Measurements from ENCODE around the gene AGMO.

Gene AGMO

DNA sequence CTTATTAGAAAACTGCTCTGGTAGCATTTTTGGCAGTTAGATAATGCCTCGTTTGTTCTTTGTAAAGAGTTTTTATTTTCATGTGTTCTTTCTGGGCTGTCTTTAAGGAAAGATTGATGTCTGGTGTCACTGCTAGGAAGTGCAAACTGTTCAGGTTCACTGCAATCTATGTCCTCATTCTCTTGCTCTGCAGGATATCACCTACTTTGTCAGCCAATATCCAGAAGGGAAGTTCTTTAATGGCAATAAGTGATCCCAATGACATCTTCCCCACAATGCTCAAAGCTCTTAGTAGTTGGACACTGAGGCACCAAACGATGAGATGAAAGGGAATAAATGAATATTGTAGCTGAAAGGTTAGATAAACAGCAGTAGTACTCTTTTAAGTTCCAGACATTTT, 115.1 kb downstream of the AGMO start:
- no peak for DNase-seq

DNA sequence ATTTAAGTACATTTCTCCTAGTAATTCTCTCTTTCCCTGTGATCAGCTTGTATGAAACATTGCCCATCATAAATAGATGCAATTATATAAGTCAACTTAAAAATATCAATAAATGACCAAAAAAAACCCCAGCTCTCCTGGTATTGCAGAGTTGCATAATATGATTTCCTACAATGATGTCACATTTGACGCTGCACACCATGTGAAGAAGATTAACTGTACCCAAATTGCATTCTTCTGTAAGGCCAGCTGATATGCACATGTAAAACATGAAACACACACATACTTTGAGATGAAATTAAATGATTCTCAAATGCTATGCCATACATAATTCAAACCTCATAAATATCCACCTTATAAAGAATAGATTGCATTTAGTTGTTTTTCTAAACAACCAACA, 115.5 kb downstream of the AGMO start:
- no peak for DNase-seq

DNA sequence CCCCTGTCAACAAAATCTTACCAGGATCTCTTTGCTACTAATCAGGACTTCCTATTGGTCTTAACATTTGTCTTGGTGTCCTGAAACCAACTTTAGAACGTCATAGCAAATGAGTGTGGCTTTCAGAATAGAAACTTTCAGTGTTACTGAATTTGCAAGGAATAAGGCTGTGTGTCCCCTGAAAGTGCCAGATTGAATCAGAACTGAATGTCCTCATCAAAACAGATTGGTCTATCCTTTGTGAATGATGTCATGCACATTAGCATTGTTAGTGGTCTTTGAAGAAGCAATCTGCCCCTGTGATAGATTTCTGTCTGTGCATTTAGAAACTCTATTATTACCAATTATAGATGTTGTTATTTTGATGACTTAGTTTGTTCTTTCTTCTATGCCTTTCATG, 119.9 kb downstream of the AGMO start:
- DNase-seq: no peak

DNA sequence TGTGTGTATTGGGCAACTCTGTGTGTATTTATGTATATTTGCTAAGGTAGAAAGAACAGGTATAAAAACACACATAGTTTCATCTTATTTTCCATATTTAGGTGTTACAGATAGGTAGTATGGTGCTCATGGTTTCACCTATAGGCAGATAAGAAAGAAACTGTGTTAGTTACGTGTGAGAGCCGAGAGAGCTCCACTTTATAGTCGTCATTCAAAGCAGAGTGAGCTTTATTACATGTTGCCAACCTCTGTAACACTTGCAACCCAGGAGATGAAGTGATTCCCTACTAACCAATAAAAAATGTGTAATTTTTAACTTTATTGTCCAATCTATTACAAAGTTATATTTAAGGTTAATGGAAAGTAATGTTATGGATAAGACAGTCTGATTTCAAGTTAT, 121.3 kb downstream of the AGMO start:
- DNase-seq: no peak

DNA sequence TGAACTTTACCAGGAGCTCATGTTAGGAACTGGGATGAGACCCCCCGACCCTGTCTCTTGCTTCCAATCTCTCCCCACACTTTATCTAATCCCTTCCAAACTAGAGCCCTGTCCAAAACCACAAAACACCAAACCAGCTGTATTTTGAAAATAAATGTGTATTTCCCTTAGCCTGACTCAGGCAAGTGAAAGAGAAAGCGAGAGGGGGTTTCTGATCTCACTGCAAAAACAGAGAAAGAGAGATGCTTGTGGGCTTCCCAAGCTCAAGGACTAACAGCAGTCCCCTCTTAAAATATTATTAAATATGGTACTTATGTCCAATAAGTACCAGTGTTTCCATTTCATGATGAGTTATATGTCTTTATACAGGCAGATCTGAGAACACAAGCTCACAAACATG, 122.0 kb downstream of the AGMO start:
- no peak for DNase-seq

DNA sequence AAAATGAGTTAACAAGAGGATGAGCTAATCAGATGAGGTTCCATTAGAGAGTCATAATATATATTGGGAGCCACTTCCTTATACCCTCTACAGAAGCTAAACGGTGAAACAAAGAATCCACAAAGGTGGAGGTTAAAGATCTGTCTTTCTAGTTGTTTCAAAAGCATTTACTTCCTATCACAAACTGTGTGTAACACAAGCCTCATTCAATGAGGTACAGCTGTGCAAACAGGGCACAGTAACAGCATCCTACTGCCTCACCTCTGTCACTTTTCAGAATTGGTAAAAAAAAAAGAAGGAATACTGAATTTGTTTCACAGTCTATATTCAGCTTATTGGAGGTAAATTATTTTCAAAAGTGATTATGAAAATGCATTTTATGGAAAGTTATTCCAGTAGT, 128.7 kb downstream of the AGMO start:
- no peak for DNase-seq

DNA sequence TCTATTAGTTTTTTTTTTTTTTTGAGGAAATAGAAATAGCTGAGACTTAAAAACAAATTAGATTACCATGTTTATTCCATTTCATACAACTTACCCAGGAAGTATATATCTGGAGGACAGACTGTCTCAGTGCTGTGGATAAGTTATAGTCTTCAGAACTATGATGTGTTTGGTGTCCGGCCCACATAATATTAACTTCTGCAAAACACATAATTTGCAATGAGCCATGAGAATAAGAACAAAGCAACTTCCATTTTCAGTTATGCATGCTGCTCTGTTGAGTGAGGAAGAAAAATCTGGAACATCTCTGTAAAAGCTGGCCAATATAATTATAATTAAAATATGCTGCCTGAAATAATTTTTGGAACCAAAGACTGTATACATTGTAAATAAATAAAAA, 130.9 kb downstream of the AGMO start:
- DNase-seq: no peak

DNA sequence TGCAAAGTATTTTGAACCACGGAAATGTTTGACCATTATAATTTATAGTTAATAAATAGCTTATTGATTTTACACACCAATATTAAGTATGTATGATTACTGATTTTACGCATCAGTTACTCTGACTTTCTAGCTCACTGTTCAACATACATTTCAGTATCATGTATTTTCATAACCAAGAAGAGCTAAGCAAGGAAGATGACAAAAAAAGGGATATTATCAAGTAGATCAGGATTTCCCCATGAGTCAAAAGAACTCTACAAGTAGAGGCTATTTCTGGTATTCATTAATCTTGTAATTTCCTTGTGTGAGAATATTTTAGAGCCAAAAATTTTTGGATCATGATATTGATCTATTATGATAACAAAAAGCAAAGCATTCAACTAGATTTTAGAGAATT, 131.6 kb downstream of the AGMO start:
- no peak for DNase-seq

DNA sequence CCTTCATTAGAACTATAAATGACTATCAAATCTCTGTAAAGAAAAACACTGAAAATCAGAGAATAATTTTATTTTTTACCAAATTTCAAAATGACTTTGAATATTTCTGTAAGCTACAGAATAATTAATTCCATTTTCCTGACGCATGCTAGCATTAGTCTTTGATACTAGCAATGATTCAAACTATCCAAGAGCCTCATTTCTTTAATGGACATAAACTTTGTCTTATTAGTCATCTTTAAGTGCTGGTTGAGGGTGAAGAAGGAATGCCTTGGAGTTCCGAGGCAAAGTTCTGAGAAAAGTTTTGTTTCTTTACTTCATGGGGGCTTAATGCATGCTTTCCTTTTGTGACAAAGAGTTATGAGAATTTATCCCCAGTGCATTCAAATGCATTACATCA, 137.3 kb downstream of the AGMO start:
- no peak for DNase-seq

DNA sequence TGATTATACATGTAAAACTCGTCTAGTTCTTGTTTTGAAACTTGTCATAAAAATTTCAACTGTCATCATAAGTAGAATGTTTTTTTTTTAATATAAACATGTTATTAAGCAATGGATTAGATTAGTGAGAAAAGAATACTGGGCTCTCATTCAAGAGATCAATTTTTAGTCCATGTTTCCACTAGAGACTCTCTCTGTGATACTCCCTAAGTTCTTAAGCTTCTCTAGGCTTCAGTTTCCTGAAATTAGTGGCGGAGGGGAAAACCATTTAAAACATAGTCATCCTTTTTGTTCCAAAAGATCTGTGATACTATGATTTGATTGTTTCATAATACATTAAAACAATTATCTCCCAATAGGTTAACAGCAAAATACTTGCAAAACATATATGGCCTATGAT, 142.2 kb downstream of the AGMO start:
- no peak for DNase-seq

DNA sequence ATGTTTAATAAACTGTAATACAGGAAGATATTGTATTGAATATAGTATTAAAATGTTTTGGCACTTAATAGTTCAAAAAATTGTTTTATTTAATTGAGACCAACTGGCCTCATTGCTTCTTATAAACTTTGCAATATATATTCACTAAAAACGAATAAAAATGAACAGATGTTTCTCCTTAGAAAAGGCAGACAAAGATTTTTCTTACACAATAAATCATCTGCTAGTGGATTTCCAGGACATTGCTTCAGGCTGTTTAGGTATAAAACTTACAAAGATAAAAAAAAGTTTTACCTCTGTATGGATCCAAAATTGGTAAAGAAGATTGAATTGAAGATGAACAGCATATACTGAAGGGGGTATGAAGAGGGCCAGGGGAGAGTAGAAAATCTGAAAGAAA, 143.6 kb downstream of the AGMO start:
- DNase-seq: no peak

DNA sequence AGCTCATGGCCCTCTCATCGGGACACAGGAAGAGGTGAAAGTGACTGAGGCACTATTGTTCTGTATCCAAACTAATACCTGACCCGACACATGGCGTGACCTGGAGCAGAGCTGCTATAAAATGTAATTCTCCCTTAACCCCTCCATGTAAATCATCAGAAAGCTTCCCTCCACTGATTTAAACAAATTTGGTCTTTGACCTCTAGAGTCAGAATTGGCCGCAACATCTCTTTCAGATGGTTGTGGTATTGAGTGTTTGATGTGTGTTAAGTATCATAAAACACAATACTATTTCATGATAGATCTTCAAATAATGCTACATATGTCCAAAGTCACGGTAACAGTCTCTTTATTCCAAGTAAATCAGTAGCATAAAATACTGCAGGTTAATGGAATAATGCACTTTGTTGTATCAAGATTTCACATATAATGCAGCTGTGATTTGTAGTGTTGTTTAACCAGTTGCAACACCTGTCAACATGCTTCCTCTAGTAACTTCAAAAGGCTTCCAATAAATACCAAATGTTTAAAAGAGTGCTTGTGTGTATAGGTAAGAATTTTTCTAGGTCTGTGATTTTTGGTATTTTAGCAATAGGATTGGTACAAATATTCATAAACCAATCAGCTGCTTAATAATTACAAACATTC, 144.3 kb downstream of the AGMO start:
- DNase-seq: no peak

DNA sequence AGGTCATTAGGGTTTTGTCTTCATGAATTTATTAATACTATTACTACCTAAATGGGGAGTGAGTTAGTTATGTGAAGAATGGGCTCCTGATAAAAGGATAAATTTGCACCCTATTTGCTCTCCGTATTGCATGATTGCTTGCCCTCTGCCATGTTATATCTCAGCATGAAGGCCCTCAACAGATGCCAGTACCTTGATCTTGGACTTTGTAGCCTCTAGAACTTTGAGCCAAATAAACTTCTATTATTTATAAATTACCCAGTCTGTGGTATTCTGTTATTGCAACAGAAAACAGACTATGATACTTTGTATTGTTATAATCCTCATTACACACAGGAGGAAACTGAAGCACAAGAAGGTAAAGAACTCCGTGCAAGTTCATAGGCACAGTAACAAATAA, 150.8 kb downstream of the AGMO start:
- no peak for DNase-seq

DNA sequence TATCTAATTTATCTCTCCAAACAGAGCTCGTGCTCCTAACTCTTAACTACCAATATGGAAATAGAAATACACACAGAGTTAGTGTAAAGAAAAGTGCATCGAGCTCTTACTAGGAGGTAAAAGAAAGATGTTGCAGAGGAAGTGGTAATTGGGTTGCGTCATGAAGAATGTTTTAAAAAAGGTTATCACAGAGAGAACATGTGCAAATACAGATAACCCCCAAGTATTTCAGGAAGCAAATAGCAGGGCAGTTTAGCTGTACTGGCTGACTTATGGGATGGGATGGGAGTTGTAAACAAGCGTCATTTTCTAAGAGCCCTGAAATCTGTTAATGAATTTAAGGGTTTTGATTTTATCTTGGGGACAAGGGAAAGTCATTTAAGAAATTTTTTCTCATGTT, 153.9 kb downstream of the AGMO start:
- no peak for DNase-seq

DNA sequence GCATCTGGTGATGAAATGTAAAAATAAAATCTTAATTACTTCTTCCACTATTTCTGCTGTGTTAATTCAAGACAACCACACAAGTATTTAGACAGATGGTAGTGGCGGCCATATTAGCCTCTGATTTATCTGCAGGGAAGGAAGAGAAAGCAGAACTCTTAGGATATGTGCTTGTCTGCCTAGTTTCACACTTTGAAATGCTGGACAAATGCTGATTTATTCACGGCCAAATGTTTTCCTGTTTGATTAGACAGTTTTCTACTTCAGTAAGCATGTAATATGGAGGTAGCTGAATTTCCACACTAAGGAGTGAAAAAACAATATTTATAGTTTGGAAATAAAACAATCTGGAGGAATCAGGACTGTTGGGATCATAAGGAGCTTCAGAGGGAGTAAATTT, 158.1 kb downstream of the AGMO start:
- DNase-seq: no peak

DNA sequence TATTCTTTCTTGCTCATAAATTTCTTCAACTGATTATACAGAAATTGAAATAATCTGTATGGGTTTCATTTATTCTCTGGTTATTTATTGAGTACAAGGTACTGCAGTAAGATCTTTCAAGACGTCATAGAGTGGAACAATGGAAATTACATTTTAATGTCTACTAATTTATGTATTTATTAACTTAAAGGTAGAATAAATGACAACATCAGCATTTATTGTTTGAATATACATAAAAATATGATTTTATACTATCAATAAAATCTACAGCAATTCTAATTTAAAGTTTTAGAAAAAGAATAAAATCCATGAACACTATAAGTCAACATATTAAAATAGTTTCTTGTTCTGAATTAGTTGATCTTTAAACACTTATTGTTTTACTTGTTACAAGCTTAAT, 158.5 kb downstream of the AGMO start:
- DNase-seq: no peak

DNA sequence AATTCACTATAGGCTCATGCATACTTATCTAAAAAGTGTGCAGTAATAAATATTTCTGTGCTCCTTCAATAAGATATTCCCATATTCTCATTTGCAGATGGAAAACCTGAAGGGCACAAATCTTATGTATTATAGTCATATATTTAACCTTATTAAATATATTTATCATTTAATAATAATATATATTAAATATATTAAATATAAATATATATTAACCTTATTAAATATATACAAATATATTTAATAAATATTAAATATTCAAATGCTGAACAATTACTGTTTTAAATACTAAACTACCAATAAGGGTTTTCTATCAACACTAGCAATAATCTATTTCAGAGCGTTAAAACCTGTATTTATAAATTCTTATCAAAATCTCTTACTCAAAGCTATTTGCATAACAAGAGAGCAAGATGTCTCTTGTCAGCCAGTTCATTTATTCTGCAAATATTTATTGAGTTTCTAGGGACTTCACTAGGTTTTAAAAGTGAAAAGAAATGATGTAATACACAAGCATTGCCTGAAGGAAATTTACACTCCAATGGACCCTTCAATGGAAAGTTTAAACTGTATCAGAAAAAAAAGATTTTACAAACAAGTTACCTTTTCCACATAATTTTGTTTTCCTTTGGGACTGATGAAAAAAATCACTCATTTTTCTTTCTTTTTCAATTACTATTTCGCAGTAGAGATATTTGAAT, 159.2 kb downstream of the AGMO start:
- DNase-seq: no peak

DNA sequence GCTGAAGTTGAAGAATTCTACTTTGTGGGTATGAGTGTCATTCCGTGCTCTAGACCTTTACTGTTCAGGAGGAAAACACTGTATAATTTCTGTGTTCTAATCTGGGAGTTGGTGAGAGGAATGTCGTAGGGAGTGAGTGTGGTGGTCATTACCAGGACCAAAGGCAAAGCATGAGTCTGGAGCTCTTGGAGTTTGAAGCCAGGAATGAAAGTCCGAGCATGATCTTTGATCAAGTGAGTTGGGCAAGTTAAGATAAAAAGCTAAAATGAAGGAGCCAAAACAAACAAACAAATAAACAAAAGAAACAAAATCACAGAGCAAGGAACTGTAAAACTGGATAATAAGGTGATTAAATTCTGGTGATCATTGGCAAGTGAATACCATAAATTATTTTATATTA, 161.4 kb downstream of the AGMO start:
- DNase-seq: no peak

DNA sequence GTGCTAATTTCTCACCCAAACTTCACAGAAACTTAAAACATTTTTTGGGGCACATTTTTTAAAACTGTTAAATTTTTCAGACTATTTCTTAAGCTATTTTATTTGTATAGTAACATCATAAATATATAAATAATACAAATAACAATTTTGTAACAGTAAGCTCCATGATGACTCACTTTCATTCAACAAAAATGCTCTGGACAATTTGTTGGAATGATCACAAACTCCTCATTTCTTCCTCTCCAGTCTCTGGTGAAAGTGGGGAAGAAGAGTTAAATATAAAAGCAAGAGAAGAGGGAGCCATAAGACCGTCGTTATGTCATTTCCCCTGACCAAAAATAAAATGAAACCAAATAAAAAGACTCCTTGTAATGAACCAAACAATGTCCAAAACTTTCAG, 162.4 kb downstream of the AGMO start:
- DNase-seq: no peak

DNA sequence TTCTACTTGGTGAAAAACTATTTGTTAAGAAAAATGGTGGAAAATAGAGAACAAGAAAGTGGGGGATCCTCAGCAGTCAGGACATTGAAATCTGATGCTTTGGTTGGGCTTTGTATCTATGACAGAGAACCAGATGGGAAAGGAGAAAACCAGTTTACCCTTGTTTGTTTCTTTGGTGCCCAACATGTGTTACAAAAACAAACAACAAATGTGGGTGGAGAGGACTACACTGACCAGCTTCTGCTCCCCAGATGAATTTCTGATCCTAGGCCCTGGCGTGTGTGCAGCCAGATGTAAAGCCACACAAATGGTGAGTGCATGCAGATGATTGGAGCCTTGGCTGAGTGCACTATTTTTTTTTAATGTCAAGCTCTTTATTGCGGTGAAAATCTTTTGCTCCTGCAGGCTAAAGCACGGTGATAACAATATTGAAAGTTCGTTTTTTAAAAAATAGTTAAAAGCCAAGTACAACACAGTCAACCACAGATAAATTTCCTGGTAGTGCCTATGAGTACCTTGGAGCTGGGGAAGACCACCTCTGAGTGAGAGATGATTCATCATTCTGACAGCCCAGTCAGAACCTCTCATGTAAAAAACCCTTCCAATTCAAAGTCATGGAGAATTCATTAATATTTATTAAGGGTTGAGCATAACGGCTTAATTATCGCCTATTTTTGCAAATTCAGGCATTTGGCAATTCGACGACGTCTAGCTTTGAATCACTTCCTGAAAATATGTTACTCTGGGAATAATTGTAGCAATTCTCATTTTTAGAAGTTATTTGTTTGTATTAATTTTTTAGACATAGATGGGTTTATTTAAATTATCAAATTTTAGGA, 163.7 kb downstream of the AGMO start:
- DNase-seq: no peak

DNA sequence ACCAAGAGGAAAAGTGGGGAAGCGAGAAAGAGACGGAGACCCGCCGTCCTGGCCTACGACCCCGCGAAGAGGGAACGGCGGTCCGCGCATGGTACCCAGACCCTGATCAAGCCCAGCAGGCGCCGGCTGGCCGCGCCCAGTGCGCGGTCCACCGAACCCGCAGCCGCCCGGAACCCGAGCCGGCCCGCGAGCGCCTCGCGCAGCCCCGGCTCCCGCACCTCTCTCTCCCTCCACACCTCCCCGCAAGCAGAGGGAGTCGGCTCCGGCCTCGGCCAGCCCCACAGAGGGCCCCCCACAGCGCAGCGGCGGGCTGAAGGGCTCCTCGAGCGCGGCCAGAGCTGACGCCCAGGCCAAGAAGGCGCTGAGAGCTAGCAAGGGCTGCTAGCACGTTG, 164.7 kb downstream of the AGMO start:
- DNase-seq: no peak

DNA sequence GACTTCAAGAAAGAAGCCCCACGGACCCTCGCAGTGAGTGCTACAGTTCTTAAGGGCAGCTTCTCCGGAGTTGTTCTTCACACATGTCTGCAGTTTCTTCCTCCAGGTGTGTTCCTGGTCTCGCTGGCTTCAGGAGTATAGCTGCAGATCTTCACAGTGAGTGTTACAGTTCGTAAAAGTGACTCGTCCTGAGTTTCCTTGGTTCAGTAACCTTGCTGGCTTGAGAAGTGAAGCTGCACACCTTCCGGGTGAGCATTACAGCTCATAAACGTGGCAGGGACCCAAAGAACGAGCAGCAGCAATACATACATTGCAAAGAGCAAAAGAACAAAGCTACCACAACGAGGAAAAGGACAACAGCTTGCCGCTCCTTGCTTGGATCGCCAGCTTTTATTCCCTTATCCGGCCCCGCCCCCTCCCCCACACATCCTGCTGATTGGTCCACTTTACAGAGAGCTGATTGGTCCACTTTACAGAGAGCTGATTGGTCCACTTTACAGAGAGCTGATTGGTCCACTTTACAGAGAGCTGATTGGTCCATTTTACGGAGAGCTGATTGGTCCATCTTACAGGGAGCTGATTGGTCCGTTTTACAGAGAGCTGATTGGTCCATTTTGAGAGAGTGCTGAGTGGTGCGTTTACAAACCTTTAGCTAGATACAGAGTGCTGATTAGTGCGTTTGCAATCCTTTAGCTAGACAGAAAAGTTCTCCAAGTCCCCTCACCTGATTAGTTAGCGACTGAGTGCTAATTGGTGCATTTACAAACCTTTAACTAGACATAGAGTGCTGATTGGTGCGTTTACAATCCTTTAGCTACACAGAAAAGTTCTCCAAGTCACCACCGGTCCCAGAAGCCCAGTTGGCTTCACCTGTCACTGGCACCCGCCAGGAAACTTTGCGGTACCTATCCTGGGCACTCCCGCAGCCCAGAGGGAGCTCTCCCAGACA, 165.3 kb downstream of the AGMO start:
- DNase-seq: no peak

DNA sequence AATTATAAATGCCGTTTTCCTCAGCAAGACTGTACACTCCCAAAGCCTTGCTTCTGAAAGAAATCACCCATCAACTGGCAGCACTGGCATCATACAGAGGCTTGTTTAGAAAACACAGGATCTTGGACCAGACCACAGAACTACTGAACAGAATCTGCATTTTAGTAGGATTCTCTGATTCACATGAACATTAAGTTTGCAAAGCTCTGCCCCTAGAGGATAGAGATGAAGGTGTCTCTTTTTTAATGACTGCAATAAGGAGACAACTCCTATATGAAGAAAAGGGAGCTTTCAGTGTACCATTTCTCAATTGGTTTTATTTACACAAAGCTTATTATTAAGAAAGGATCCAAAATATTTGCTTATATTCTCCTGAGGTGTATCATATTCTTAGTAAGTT, 172.7 kb downstream of the AGMO start:
- DNase-seq: no peak
